ENCODE measurements around the gene ZBTB49.

The ZBTB49 gene

DNA sequence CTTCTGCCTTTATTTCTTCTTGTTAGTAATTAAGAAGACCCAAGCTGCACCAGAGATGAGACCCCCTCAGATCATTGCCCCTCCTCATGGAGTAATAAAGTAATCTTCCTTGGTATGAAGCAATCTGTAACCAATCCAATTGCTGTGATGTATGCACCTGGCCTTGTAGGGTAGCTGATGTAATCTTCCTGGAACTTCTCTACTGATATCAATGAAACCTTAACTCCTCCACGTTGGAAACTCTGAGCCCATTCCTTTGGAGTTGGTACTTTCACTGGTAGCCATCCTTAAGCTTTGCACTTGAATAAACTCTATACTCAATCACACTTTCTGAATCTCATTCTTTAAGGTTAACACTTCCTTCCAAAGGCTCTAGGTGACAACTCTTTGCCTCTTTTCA, 65.3 kb downstream of the ZBTB49 start:
- no peak overlapping the region for H3K4me3 ChIP-seq (ENCODE audit: low read length)
- no peak for TF ChIP-seq CTCF (conservative IDR thresholded peaks at IDR 0.05; ENCODE audit: low read length)
- no peak for DNase-seq (ENCODE audit: low read depth)

DNA sequence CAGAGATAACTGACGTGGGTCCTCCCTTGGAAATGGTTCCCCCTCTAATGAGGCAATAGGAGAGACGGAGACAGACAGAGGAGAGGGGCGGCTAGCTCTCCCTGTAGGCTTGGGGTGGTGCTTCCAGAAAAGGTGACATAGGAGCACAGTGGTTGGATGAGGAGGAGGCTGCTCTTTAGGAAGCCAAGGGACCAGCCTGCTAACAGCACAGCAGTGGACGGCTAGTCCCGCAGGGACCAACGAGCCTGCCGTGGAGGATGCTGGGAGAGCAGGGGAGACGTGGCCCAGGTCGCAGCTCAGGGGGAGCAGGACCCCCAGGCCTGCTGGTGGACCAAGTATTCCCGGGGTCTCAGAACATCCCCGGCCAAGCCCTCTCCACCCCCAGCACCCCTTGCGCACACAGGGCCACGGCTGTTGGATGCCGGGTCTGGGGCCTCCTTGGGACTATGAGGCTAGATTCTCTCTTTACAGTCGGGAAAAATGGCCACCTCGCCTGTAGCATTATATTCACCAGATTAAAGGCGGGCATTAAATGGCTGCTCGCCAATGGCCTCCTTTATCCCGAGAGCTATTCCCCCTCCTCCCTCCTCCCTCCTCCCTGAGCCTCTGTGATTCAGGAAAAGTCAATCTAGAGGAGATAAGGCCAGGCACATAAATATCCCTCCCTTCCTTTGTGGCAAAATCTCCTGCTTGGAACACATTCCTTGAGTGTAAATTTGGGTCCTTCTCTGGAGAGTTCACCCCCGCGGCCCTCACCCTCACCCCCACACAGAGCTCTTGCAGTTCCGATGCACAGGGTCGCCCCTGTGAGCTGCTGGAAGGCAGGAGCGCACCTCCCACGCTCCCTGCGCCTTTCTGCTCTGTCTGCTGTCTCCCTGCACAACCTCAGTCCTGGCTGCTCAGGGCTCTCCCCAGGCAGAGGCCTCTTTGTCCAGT, 66.3 kb downstream of the ZBTB49 start:
- no peak overlapping the region for H3K4me3 ChIP-seq (ENCODE audit: low read length)
- TF ChIP-seq CTCF (conservative IDR thresholded peaks at IDR 0.05; ENCODE audit: low read length): no peak
- no peak for DNase-seq (ENCODE audit: low read depth)

GRCh38 chr4:4358093-4358854, 68.2 kb downstream of the ZBTB49 start:
- DNase-seq (ENCODE audit: low read depth): no peak
- H3K4me3 ChIP-seq (ENCODE audit: low read length): no peak overlapping the region
- TF ChIP-seq CTCF (conservative IDR thresholded peaks at IDR 0.05; ENCODE audit: low read length): no peak

- no peak for TF ChIP-seq CTCF (conservative IDR thresholded peaks at IDR 0.05; ENCODE audit: low read length)
- no peak overlapping the region for H3K4me3 ChIP-seq (ENCODE audit: low read length)
- no peak for DNase-seq (ENCODE audit: low read depth)
These were observed 71.8 kb downstream of the ZBTB49 start for GRCh38 chr4:4361883-4362282.

DNA sequence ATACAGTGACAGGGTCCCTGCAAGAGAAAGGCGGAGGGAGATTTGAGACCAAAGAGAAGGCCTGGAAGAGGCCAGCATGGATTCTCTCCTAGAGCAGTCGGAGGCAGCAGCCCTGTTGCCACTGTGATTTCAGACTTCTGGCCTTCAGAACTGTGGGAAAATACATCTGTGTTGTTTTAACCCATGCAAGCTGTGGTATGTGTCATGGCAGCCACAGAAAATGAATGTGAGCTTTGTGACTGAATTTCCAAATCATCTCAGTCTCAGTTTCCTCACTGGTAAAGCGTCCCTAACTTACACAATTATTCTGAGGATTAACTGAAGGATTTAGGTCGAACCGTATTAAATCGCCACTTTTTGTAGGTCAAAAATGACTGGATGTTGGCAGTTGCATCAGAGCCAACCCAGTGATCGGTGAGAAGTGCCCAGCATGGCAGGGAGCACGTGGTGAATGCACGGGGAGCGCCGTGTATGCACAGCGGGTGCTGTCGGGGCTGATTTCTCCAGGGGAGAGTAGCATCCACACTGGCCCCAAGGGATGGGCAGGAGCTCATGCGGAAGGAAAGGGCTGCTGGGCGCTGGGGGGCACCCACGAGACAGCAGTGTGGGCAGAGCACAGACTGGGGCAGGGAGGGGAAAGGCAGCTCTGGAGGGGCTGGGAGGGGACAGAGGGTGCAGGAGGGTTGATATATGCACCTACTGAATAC, 73.1 kb downstream of the ZBTB49 start:
- DNase-seq (ENCODE audit: low read depth): peak; percentile 52
- no peak for TF ChIP-seq CTCF (conservative IDR thresholded peaks at IDR 0.05; ENCODE audit: low read length)
- no peak overlapping the region for H3K4me3 ChIP-seq (ENCODE audit: low read length)

DNA sequence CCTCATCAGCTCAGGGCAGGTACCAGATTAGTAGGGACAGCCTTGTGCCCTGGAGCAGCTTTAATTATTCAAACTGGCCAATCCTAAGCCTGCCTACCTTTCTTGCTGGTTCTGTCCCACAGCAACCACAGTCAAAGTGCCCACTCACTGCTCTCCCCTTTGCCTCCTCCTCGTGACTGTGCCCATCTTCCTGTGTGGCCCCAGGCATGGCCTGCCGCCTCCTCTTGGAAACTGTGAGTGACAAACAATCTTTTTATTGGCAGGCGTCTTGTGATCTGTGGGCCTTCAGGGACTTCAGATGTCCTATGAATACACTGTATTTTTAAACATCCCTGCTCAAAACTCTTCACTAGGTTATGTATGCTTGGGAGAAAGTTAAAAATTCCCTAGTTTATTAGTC, 74.0 kb downstream of the ZBTB49 start:
- no peak for DNase-seq (ENCODE audit: low read depth)
- TF ChIP-seq CTCF (conservative IDR thresholded peaks at IDR 0.05; ENCODE audit: low read length): no peak
- no peak overlapping the region for H3K4me3 ChIP-seq (ENCODE audit: low read length)

Data from AG10803 (cell line).